Right cardiac atrium (tissue), 5 donors: ENCODE data around the gene TFF2. TPM values are rescaled to one million over a fixed set of nuclear protein-coding genes. Genes with fewer than 3 reads are reported as not detected.

ENCODE experiments used
- ATAC-seq, 2 donors: fragments of 200-7000 bp; cut with Tn5 transposase; one replicate each; pipeline versions ENCODE4 v1.8.0 to v1.9.1; 2020; ENCODE audit warnings: moderate library complexity in 2 of 2, mild to moderate bottlenecking in 1 of 2
- DNase-seq, 3 donors: peaks; one replicate each; pipeline ENCODE4 v3.0.0-alpha.2; 2020
- H3K27ac ChIP-seq: one replicate; pipeline ENCODE4 v1.5.1; 2013; ENCODE audit warnings: mild to moderate bottlenecking, low read length, control low read depth, moderate library complexity
- H3K27me3 ChIP-seq: one replicate; pipeline ENCODE4 v1.6.1; 2013; ENCODE audit not compliant: control insufficient read depth, insufficient read depth
- H3K4me1 ChIP-seq: one replicate; pipeline ENCODE4 v1.6.1; 2013; ENCODE audit warnings: low read length; ENCODE audit not compliant: control insufficient read depth, insufficient read depth
- H3K4me3 ChIP-seq: one replicate; pipeline ENCODE4 v1.5.1; 2013; ENCODE audit warnings: low read length, control low read depth
- H3K9me3 ChIP-seq: one replicate; pipeline ENCODE4 v1.6.1; 2013; ENCODE audit warnings: low read length; ENCODE audit not compliant: control insufficient read depth
- WGBS: extraction: QIAGEN DNeasy Blood & Tissue Kit; methylation state at CpG from one replicate; pipeline ENCODE4 v1.1.7; 2013; 5-methylcytosine and 5-hydroxymethylcytosine counted together
- intact Hi-C, 4 donors: fragments of 100-400 bp; cut with DNase I; formaldehyde crosslinking; loops; one replicate each; pipeline versions ENCODE4 v1.11.0 to v1.14.0; 2022 to 2023
- polyA plus RNA-seq: library from polyadenylated mRNA; stranded (reverse); fragments of 200-250 nt; gene quantifications from one replicate; pipeline ENCODE4 v1.2.3, GENCODE V29; 2013
- total RNA-seq, 4 donors: library from RNA; stranded (reverse); fragmentation: NEBNext Ultra II Directional; extraction: Animal tissue kit (Norgen Biotek cat#: 25700); gene quantifications; one replicate each; pipeline ENCODE4 v1.2.1, GENCODE V29; 2021
- donor health status: healthy with polysubstance abuse.
- donor health status: DM: no; HTN: yes; CAD: no.
- donor health status: DM: no; HTN: no; CAD: no.
- donor health status: DM: no; HTN: yes; CAD: no; lungs with severe emphysema.
- donor health status: DM: yes; HTN: yes; CAD: no.

The TFF2 gene
- total and polyA plus RNA-seq, 5 donors, result not detected

DNA sequence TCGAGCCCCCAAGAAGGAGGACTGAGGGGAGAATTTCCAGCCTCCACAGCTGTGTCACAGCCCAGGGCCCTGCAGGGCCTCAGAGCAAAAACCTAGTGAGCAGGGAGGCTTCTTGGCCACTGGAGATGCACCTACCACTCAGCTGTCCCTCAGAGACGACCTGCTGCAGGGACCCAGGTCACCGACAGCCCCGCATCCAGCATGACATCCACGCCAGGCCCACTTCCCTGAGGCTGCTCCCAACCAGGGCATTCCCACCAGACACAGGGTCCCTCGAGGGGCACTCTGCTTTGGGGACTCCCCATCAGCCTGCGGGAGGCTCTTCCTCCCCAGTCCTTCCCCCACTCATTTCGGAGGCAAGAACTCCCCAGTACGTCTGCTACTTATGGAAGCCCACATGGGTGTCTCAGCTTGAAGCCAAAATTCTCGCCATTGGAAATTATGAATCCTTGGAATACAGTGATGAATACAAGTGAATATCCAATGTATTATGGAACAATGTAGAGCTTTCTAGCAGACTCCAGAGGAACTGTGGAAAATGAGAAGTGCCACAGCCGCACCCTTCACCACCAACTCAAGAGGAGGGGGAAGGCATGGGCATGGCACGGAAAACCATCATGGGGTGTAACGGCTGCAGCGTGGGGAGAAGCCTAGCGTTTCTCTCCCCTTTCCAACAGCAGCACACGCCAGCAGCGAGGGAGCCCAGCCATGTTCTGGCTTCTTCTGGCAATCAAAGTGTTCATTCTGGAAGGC lies 42.5 kb downstream of the TFF2 start:
- H3K27ac ChIP-seq, result no peak overlapping the region
- H3K4me3 ChIP-seq, result no peak overlapping the region
- H3K27me3 ChIP-seq, result no peaks in the 10 kb centered on the region
- H3K9me3 ChIP-seq, result no peaks in the 10 kb centered on the region
- WGBS, result 80% methylated on average over 17 of the region's 17 CpGs
- peak in 1 of 3 donors; percentile 54 for DNase-seq
- peaks cover 5% of the 10 kb centered on the region for H3K4me1 ChIP-seq
- intact Hi-C loops, result no loop called here
- no peak for ATAC-seq

DNA sequence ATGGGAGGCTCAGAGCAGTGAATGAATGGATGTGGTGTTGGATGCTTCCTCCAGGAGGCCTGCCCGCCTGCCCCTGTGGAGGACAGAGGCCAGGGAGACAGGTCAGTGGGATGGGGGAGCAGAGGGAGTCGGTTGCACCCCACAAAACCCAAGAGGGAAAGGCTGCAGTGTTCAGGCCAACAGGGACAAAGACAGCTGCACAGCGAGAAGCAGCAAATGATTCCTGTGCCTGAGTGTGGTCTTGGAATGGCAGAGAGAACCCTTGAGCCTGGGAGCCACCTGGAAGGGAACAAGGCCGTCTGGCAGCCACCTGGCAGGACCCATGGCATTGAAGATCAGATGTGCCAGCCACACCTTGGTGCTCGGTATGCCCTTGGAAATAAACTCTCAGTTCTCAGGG lies 43.7 kb downstream of the TFF2 start:
- H3K27ac ChIP-seq, result no peak overlapping the region
- DNase-seq (no peak), ATAC-seq (no peak)
- H3K9me3 ChIP-seq, result no peaks in the 10 kb centered on the region
- no peak overlapping the region for H3K4me3 ChIP-seq
- intact Hi-C loops, result no loop called here
- H3K27me3 ChIP-seq, result no peaks in the 10 kb centered on the region
- WGBS, result 78% methylated on average over 5 of the region's 5 CpGs
- no peaks in the 10 kb centered on the region for H3K4me1 ChIP-seq

DNA sequence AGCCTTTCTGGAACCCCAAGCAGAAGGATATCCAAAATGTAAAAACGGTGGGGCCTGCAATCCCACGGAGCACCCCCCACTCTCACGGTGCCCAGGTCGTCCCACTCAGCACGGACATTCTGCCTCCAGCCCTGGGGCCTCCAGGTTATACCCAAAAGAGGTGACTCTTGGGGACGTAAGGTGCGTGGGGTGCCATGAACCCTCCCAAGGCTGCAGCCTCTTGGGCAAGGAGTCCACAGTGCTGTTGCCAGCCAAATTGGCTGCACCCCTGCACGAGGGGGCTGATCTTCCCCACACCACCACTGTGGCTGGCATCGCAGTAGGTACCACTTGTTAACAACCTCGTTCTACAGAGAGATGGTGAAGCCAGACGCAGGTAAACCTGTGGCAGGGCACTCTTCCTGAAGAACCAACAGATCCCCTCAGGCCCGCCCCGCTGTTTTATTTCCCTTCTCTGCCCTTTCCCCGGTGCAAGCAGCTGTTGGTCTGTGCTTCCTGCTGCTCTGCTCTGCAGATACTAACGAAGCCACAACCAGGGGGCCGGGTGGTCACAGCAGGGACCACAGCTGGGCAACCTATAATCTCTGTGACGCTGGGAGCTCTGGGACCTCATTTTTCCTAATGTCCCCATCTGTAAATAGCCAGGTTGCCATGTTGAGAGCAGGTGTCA lies 44.3 kb downstream of the TFF2 start:
- ATAC-seq (no peak), DNase-seq (no peak)
- Histone ChIP-seq H3K4me1 (no peaks in the 10 kb centered on the region), H3K27me3 (no peaks in the 10 kb centered on the region), H3K9me3 (no peaks in the 10 kb centered on the region), H3K27ac (no peak overlapping the region), H3K4me3 (no peak overlapping the region)
- 74% methylated on average over 17 of the region's 17 CpGs for WGBS
- intact Hi-C loops, result no loop called here

DNA sequence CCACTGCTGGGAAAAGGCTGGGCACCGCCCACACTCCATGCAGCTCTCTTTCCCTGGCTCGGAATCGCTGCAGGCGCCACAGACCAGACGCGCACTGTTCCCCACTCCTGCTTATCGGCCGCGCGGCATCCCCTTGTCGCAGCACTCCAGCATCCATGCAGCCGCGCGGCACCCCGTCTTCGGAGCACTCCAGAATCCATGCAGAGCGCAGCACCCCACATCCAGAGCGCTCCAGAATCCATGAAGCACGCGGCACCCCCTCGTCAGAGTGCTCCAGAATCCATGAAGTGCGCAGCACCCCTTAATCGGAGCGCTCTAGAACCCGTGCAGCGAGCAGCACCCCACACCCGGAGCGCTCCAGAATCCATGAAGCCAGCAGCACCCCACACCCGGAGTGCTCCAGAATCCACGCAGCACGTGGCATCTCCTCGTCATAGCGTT lies 45.1 kb downstream of the TFF2 start:
- Histone ChIP-seq H3K4me3 (no peak overlapping the region), H3K27me3 (no peaks in the 10 kb centered on the region), H3K27ac (no peak overlapping the region), H3K9me3 (no peaks in the 10 kb centered on the region), H3K4me1 (no peaks in the 10 kb centered on the region)
- intact Hi-C loops, result no loop called here
- 95% methylated on average over 33 of the region's 33 CpGs for whole genome bisulfite sequencing
- DNase-seq (no peak), ATAC-seq (no peak)

DNA sequence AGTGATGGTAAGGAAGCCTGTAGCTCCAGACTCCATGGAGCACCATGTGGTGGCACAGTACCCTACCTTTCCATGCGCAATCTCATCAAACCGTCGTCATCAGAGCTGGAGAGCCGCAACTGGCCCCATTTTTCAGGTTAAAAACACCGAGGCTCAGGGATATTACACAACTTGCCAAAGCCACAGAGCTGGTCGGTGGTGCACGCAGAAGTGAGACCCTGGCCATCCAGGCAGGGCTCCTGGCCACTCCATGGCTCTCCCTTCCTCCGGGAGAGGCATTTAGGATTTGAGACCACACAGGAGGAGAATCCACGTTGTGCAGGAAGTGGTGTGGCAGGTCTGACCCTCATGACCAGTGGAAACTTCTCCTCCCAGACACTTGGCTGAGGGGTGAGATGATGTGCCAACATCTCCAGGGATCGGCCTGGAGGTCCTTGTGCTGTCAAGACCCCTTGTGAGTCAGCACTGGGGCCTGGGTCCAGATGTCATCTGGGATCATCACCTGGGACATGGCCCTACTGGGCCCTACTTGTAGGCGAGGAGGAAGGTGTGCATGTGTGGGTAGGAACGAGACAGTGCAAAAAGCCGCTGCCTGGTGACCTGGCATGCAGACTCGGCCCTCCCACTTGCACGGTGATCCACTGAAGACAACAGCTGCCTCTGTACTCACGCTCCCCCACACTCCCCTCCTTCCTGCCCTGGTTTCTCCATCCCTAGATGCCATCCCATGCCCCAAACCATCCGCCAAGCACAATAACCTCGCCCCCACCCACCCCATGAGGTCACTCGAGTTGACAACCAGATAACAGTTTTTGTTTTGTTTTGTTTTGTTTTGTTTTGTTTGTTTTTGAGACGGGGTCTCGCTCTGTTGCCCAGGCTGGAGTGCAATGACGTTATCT lies 46.0 kb downstream of the TFF2 start:
- 81% methylated on average over 22 of the region's 22 CpGs for WGBS
- H3K4me3 ChIP-seq, result no peak overlapping the region
- H3K27ac ChIP-seq, result no peak overlapping the region
- H3K4me1 ChIP-seq, result no peaks in the 10 kb centered on the region
- no peaks in the 10 kb centered on the region for H3K9me3 ChIP-seq
- no peaks in the 10 kb centered on the region for H3K27me3 ChIP-seq
- ATAC-seq (no peak), DNase-seq (no peak)
- intact Hi-C loops, result no loop called here

DNA sequence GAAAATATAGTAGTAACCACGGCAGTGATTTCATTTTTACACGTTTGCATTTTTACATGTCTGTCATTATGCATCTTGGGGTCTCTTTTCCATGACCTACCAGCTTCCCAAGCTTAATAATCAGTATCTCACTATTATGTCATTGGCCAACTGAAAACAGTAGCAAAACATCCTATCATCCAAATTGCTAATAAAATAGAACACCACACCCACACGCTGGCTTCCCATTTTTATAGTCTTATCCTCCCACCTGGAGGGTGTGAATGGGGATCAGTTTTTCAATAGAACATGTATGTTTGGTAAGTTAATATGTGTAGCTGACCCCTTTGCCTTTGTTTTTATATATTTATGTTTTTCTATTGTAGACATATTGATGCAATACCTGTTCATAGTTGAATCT lies 47.4 kb downstream of the TFF2 start:
- Histone ChIP-seq H3K9me3 (no peaks in the 10 kb centered on the region), H3K4me1 (peaks cover 2% of the 10 kb centered on the region), H3K27me3 (no peaks in the 10 kb centered on the region), H3K27ac (no peak overlapping the region), H3K4me3 (no peak overlapping the region)
- 75% methylated on average over 3 of the region's 3 CpGs for WGBS
- intact Hi-C loops, result no loop called here
- DNase-seq, result no peak
- ATAC-seq, result no peak

DNA sequence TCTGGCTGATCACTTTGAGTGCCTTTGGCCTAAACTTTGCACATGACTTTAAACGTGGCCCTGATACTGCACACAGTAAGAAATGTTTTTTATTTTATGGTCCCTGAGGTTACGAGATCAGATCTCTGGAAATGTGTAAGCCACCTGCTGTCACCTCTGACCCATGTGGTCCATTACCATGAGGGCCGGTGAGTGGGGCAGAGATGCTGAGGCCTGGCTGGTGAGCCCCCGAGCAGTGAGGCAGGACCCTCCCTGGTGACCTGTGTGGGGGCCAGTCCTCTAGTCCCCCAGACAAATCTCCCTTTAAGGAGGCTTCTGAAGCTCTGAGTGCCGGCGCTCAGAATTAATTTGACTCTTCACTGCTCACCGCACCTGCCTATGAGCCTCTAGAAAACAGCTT lies 48.0 kb downstream of the TFF2 start:
- DNase-seq, result no peak

DNA sequence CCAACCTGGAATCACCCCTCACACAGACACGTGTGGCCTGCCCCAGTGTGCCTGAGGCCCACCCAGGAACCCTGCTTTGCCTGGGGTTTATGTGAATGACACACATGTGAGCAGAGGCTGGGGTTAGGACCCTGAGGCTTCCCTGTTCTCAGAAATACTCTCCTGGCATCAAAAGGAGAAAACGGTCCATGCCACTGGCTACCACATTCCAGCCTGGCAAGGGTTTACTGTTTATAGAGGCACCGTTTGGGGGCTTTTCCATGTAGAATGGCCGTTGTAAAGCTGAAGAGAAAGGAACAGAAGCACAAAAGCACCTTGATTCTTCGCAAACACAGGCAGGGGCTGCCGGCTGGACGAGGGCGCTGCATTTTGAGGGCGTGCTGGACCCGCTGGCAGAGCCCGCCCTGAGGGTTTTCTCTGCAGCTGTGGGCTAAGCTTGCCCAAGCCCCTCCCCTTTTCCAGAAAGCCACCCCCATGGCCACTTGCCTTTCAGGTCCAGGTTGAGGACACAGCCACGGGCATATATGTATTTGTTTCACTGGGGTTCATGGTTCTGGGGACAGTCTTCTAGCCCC lies 48.6 kb downstream of the TFF2 start:
- intact Hi-C loops, result no loop called here
- H3K9me3 ChIP-seq, result no peaks in the 10 kb centered on the region
- H3K27ac ChIP-seq, result peak overlapping the region; percentile 34
- H3K27me3 ChIP-seq, result no peaks in the 10 kb centered on the region
- 65% methylated on average over 12 of the region's 12 CpGs for WGBS
- H3K4me3 ChIP-seq, result no peak overlapping the region
- ATAC-seq, result no peak
- peaks cover 2% of the 10 kb centered on the region for H3K4me1 ChIP-seq
- DNase-seq, result no peak

More for the DNA sequence above, 48.0 kb downstream of the TFF2 start:
- no peak for ATAC-seq
- WGBS, result 84% methylated on average over 7 of the region's 7 CpGs
- no peaks in the 10 kb centered on the region for H3K27me3 ChIP-seq
- H3K27ac ChIP-seq, result no peak overlapping the region
- intact Hi-C loops, result no loop called here
- H3K4me3 ChIP-seq, result no peak overlapping the region
- no peaks in the 10 kb centered on the region for H3K9me3 ChIP-seq
- peaks cover 2% of the 10 kb centered on the region for H3K4me1 ChIP-seq

DNA sequence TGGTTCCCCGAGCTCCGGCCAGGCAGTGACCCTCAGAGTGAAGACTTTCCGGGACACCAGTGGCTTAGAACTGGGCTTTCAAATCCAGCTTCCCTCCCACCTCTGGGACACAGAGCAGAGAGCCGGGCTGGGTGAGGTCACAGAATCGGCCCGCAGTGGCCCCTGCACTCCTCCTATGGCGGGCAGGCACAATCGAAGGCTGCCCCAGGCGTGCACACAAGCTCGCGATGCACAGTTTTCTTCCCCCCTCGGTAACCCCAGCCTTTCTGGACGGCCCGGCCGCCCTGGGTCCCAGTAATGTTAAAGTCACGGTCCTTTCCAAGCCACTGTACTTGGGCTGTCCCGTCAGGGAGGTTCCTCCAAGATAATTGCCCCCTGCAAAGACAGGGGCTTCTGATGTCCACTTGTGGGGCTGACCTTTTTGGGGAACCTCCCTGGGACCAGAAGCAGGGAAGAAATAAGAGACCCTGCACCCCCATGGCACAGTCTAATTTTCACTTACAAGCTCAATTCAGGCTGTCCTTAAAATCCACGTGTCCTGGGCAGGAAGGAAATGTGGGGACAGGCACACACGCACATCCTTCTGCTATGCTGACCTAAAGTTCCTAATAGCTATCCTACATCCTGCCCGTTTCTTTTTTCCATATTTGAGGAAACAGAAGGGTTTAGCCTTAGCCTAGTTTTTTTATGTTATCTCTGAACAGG lies 49.3 kb downstream of the TFF2 start:
- intact Hi-C loops, result no loop called here
- ATAC-seq (peak; percentile 50 to 83), DNase-seq (no peak)
- no peaks in the 10 kb centered on the region for H3K9me3 ChIP-seq
- no peak overlapping the region for H3K27ac ChIP-seq
- H3K4me1 ChIP-seq, result peaks cover 2% of the 10 kb centered on the region
- no peaks in the 10 kb centered on the region for H3K27me3 ChIP-seq
- no peak overlapping the region for H3K4me3 ChIP-seq
- 70% methylated on average over 20 of the region's 20 CpGs for WGBS

DNA sequence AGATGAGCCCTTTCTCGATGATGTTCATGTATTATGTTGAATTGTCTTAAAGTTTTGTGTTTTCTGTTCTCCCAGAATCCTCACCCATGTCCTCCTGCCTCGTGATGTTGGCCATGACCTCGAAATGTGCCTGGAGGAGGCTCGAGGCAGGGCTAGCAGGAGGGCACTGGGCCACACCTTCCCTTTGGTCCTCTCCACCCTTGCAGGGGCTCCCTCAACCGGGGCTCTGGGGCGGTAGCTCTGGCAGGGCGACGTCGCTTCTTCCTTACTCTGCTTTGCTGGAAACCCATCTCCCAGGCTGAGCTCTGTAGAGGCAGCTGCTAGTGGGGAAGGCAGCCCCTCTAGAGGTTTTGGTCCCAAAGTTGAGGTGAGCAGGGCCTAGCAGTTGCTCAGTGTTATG lies 49.8 kb downstream of the TFF2 start:
- ATAC-seq (no peak), DNase-seq (no peak)
- no peaks in the 10 kb centered on the region for H3K27me3 ChIP-seq
- H3K9me3 ChIP-seq, result no peaks in the 10 kb centered on the region
- intact Hi-C loops, result no loop called here
- no peak overlapping the region for H3K4me3 ChIP-seq
- no peak overlapping the region for H3K27ac ChIP-seq
- H3K4me1 ChIP-seq, result peaks cover 2% of the 10 kb centered on the region
- WGBS, result 89% methylated on average over 9 of the region's 9 CpGs
